Measurements from ENCODE around the gene FUNDC1. TPM values are rescaled to one million over a fixed set of nuclear protein-coding genes. Genes with fewer than 3 reads are reported as not detected.

FUNDC1 gene
- total and polyA plus RNA-seq, 3 donors from 2014 or later = 21.0 to 23.1 (median 21.9) TPM

GRCh38 chrX:44484607-44485146 lies 58.0 kb downstream of the FUNDC1 start:
- Histone ChIP-seq H3K4me3 (no peak overlapping the region), H3K9me3 (no peaks in the 10 kb centered on the region), H3K4me1 (no peaks in the 10 kb centered on the region), H3K36me3 (ENCODE audit: low read depth, missing control alignments) (no peaks in the 10 kb centered on the region), H3K27ac (no peak overlapping the region), H3K27me3 (no peaks in the 10 kb centered on the region)
- no peak for DNase-seq
- TF ChIP-seq CTCF (IDR thresholded peaks at IDR 0.05) (no peak), POLR2A (IDR thresholded peaks at IDR 0.05) (no peak)
- intact Hi-C loops (cut with DNase I; ENCODE audit: low total_unique reads) = no loop called here
- WGBS, 2 donors = 83 to 100% methylated on average over 2 to 4 of the region's 4 CpGs

GRCh38 chrX:44483965-44484606 lies 58.6 kb downstream of the FUNDC1 start:
- Histone ChIP-seq H3K4me3 (no peak overlapping the region), H3K4me1 (no peaks in the 10 kb centered on the region), H3K36me3 (ENCODE audit: low read depth, missing control alignments) (no peaks in the 10 kb centered on the region), H3K27ac (no peak overlapping the region), H3K27me3 (no peaks in the 10 kb centered on the region), H3K9me3 (no peaks in the 10 kb centered on the region)
- no peak for DNase-seq
- TF ChIP-seq POLR2A (IDR thresholded peaks at IDR 0.05) (no peak), CTCF (IDR thresholded peaks at IDR 0.05) (no peak)
- intact Hi-C loops (cut with DNase I; ENCODE audit: low total_unique reads) = no loop called here
- 83 to 96% methylated on average over 2 to 8 of the region's 8 CpGs for WGBS, 2 donors

- Histone ChIP-seq H3K27me3 (no peaks in the 10 kb centered on the region), H3K4me1 (no peaks in the 10 kb centered on the region), H3K9me3 (no peaks in the 10 kb centered on the region), H3K36me3 (ENCODE audit: low read depth, missing control alignments) (no peaks in the 10 kb centered on the region), H3K4me3 (no peak overlapping the region), H3K27ac (no peak overlapping the region)
- WGBS, 2 donors = 67 to 78% methylated on average over 1 of the region's 1 CpG
- DNase-seq = no peak
- intact Hi-C loops (cut with DNase I; ENCODE audit: low total_unique reads) = no loop called here
- TF ChIP-seq POLR2A (IDR thresholded peaks at IDR 0.05) (no peak), CTCF (IDR thresholded peaks at IDR 0.05) (no peak)
Observed at GRCh38 chrX:44482575-44482974, 60.1 kb downstream of the FUNDC1 start.

- intact Hi-C loops (cut with DNase I; ENCODE audit: low total_unique reads) = no loop called here
- DNase-seq = no peak
- Histone ChIP-seq H3K27ac (no peak overlapping the region), H3K27me3 (no peaks in the 10 kb centered on the region), H3K4me1 (no peaks in the 10 kb centered on the region), H3K4me3 (no peak overlapping the region), H3K9me3 (no peaks in the 10 kb centered on the region), H3K36me3 (ENCODE audit: low read depth, missing control alignments) (no peaks in the 10 kb centered on the region)
- TF ChIP-seq POLR2A (IDR thresholded peaks at IDR 0.05) (no peak), CTCF (IDR thresholded peaks at IDR 0.05) (no peak)
- WGBS, 2 donors = 77 to 85% methylated on average over 2 of the region's 2 CpGs
Observed at GRCh38 chrX:44480591-44480990, 62.1 kb downstream of the FUNDC1 start.

GRCh38 chrX:44474410-44474809 lies 68.2 kb downstream of the FUNDC1 start:
- H3K4me1 ChIP-seq = no peaks in the 10 kb centered on the region
- H3K27ac ChIP-seq = no peak overlapping the region
- H3K27me3 ChIP-seq = no peaks in the 10 kb centered on the region
- DNase-seq = no peak
- no peak overlapping the region for H3K4me3 ChIP-seq
- H3K36me3 ChIP-seq (ENCODE audit: low read depth, missing control alignments) = no peaks in the 10 kb centered on the region
- no peaks in the 10 kb centered on the region for H3K9me3 ChIP-seq
- intact Hi-C loops (cut with DNase I; ENCODE audit: low total_unique reads) = no loop called here
- 67 to 78% methylated on average over 2 of the region's 2 CpGs for WGBS, 2 donors
- no peak for TF ChIP-seq POLR2A (IDR thresholded peaks at IDR 0.05)
- no peak for TF ChIP-seq CTCF (IDR thresholded peaks at IDR 0.05)
